ENCODE measurements around the gene PRPSAP2. TPM values are rescaled to one million over a fixed set of nuclear protein-coding genes. Genes with fewer than 3 reads are reported as not detected.
"Not testable (repeated sequence)": the region's sequence is repeated elsewhere in the genome, so short reads cannot be mapped to it uniquely, and the experiment has no call there.

The PRPSAP2 gene
- total RNA-seq, 1 donor from 2014 or later = 36.9 TPM

GRCh38 chr17:18950944-18951905 is 93.3 kb downstream of the PRPSAP2 start:
- DNase-seq (ENCODE audit: low read depth) = no peak
- Histone ChIP-seq H3K27me3 (ENCODE audit: control insufficient read depth, insufficient read depth, low read length) (no peaks in the 10 kb centered on the region), H3K36me3 (ENCODE audit: control insufficient read depth, insufficient read depth, low read length) (no peaks in the 10 kb centered on the region), H3K4me3 (ENCODE audit: low read depth, low read length) (no peak overlapping the region)
- no peak for FAIRE-seq
- TF ChIP-seq CTCF (IDR thresholded peaks at IDR 0.05; ENCODE audit: insufficient read depth, low read length, severe bottlenecking) = no peak

GRCh38 chr17:18951941-18952842 is 94.3 kb downstream of the PRPSAP2 start, which contains the start of gene SLC5A10:
Gene SLC5A10, plus strand, starts transcription at chr17:18952165. Its CDS starts 41 bp downstream, at chr17:18952206.
- FAIRE-seq (no peak), DNase-seq (ENCODE audit: low read depth) (no peak)
- peak; percentile 13 for TF ChIP-seq CTCF (IDR thresholded peaks at IDR 0.05; ENCODE audit: insufficient read depth, low read length, severe bottlenecking)

GRCh38 chr17:18953231-18953728 is 95.3 kb downstream of the PRPSAP2 start:
- Histone ChIP-seq H3K4me3 (ENCODE audit: low read depth, low read length) (no peak overlapping the region), H3K27me3 (ENCODE audit: control insufficient read depth, insufficient read depth, low read length) (no peaks in the 10 kb centered on the region), H3K36me3 (ENCODE audit: control insufficient read depth, insufficient read depth, low read length) (no peaks in the 10 kb centered on the region)
- DNase-seq (ENCODE audit: low read depth) = no peak
- FAIRE-seq = no peak
- TF ChIP-seq CTCF (IDR thresholded peaks at IDR 0.05; ENCODE audit: insufficient read depth, low read length, severe bottlenecking) = no peak

More at GRCh38 chr17:18951941-18952842, 94.3 kb downstream of the PRPSAP2 start, which contains the start of gene SLC5A10:
- no peaks in the 10 kb centered on the region for H3K27me3 ChIP-seq (ENCODE audit: control insufficient read depth, insufficient read depth, low read length)
- no peak within 1 kb of the TSS for H3K4me3 ChIP-seq (ENCODE audit: low read depth, low read length)
- no peaks in the 10 kb centered on the region for H3K36me3 ChIP-seq (ENCODE audit: control insufficient read depth, insufficient read depth, low read length)

GRCh38 chr17:18954321-18954720 is 96.4 kb downstream of the PRPSAP2 start:
- H3K36me3 ChIP-seq (ENCODE audit: control insufficient read depth, insufficient read depth, low read length) = no peaks in the 10 kb centered on the region
- DNase-seq (ENCODE audit: low read depth) = no peak
- no peak for FAIRE-seq
- TF ChIP-seq CTCF (IDR thresholded peaks at IDR 0.05; ENCODE audit: insufficient read depth, low read length, severe bottlenecking) = no peak
- H3K27me3 ChIP-seq (ENCODE audit: control insufficient read depth, insufficient read depth, low read length) = no peaks in the 10 kb centered on the region
- no peak overlapping the region for H3K4me3 ChIP-seq (ENCODE audit: low read depth, low read length)

GRCh38 chr17:18955009-18955408 is 97.1 kb downstream of the PRPSAP2 start:
- Histone ChIP-seq H3K4me3 (ENCODE audit: low read depth, low read length) (no peak overlapping the region), H3K36me3 (ENCODE audit: control insufficient read depth, insufficient read depth, low read length) (no peaks in the 10 kb centered on the region), H3K27me3 (ENCODE audit: control insufficient read depth, insufficient read depth, low read length) (no peaks in the 10 kb centered on the region)
- TF ChIP-seq CTCF (IDR thresholded peaks at IDR 0.05; ENCODE audit: insufficient read depth, low read length, severe bottlenecking) = no peak
- DNase-seq (ENCODE audit: low read depth) (no peak), FAIRE-seq (no peak)

GRCh38 chr17:18956021-18956420 is 98.1 kb downstream of the PRPSAP2 start:
- not testable (repeated sequence) for FAIRE-seq; H3K36me3 ChIP-seq (ENCODE audit: control insufficient read depth, insufficient read depth, low read length); DNase-seq (ENCODE audit: low read depth); H3K27me3 ChIP-seq (ENCODE audit: control insufficient read depth, insufficient read depth, low read length); H3K4me3 ChIP-seq (ENCODE audit: low read depth, low read length)

Data from bronchial epithelial cell (primary cell).